IPS-20b (cell line): ENCODE results near the gene SHROOM4.

Experiments
- H3K27ac ChIP-seq: one replicate; pipeline ENCODE4 v1.5.1; 2013; ENCODE audit warnings: low read length
- H3K27me3 ChIP-seq: 2 replicates; pipeline ENCODE4 v1.6.1; 2013; ENCODE audit warnings: mild to moderate bottlenecking, low read length, inconsistent platforms; ENCODE audit not compliant: insufficient read depth
- H3K36me3 ChIP-seq: 2 replicates; pipeline ENCODE4 v1.6.1; 2013; ENCODE audit warnings: low read depth, mild to moderate bottlenecking, inconsistent platforms, low read length, moderate library complexity; ENCODE audit not compliant: insufficient read depth
- H3K4me1 ChIP-seq: 2 replicates; pipeline ENCODE4 v1.6.1; 2013; ENCODE audit warnings: mild to moderate bottlenecking, control low read depth, inconsistent platforms, low read length, moderate library complexity; ENCODE audit not compliant: insufficient read depth
- H3K4me3 ChIP-seq: 2 replicates; pipeline ENCODE4 v1.5.1; 2013; ENCODE audit warnings: mild to moderate bottlenecking, low read length, inconsistent platforms
- H3K9ac ChIP-seq: 2 replicates; pipeline ENCODE4 v1.6.1; 2013; ENCODE audit warnings: low read depth, mild to moderate bottlenecking, inconsistent platforms, low read length, moderate library complexity
- H3K9me3 ChIP-seq: 2 replicates; pipeline ENCODE4 v1.6.1; 2013; ENCODE audit warnings: mild to moderate bottlenecking, low read depth, low read length, inconsistent platforms; ENCODE audit not compliant: insufficient read depth

Gene SHROOM4

DNA sequence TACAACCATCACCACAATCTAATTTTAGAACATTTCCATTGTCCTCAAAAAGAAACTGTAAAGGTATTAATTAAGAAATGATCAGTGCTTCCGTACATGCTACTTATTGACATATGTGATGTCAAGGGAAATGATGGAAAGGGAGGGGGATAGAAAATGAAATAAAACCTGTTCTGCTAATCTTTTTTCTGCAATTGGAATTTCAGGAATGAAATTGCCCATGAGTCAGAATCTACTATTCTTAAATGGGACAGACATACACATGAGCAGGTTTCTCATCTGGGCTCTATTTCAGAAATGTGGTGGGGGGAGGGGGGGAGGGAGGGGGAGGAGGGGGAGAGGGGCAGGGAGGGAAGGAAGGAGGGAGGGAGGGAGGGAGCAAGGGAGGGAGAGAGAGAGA, 91.0 kb downstream of the SHROOM4 start:
- Histone ChIP-seq H3K9me3 (no peaks in the 10 kb centered on the region), H3K9ac (no peak overlapping the region), H3K36me3 (no peaks in the 10 kb centered on the region), H3K27ac (no peak overlapping the region), H3K4me3 (no peak overlapping the region), H3K4me1 (peaks cover 4% of the 10 kb centered on the region; the same call in 1 of the 2 replicates), H3K27me3 (no peaks in the 10 kb centered on the region)

- H3K27me3 ChIP-seq = no peaks in the 10 kb centered on the region
- H3K27ac ChIP-seq = no peak overlapping the region
- H3K4me3 ChIP-seq = no peak overlapping the region
- H3K9ac ChIP-seq = peak overlapping the region; percentile 52; the same call in 1 of the 2 replicates
- no peaks in the 10 kb centered on the region for H3K36me3 ChIP-seq
- H3K9me3 ChIP-seq = no peaks in the 10 kb centered on the region
- peaks cover 4% of the 10 kb centered on the region; the same call in 1 of the 2 replicates for H3K4me1 ChIP-seq
These were observed 92.1 kb downstream of the SHROOM4 start for GRCh38 chrX:50721764-50722521.

DNA sequence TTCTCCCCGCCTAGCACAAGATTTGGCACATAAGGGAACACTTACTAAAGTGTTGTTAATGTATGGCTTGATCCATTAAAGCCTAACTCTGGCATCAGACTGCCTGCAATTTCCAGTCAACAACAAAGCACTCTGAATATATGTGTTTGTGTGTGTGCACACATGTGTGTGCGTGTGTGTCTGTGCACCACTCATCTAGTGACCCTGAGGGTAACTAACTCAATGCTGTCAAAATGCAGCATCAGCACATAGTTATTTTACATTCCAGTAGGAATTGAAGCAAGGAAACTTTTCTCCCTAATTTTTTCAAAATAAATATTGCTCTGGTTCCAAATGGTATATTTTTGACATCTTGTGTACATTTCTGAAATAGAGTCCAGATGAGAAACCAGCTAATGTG, 94.4 kb downstream of the SHROOM4 start:
- Histone ChIP-seq H3K27me3 (no peaks in the 10 kb centered on the region), H3K9me3 (no peaks in the 10 kb centered on the region), H3K4me1 (peaks cover 4% of the 10 kb centered on the region; the same call in 1 of the 2 replicates)

DNA sequence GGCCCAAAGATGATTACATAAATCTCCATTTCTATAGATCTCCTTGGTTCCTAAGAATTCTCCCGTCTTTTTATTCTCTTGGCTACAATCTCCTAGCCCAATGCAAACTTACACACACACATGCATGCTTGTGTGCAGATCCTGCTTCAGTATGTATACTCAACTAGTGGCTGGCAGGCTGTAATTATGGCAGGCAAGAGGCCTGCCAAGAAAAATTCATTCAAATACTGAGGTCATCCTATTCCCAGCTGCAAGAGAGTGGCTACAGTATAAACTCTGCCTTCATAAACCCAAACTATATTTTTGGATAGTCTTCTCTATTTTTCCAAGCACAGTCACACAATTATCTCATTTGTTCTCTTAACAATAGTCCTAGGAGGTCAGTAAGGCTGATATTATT, 95.2 kb downstream of the SHROOM4 start:
- Histone ChIP-seq H3K9me3 (no peaks in the 10 kb centered on the region), H3K36me3 (no peaks in the 10 kb centered on the region), H3K27me3 (peaks cover 3% of the 10 kb centered on the region; the same call in 1 of the 2 replicates), H3K27ac (no peak overlapping the region), H3K9ac (no peak overlapping the region), H3K4me1 (peaks cover 7% of the 10 kb centered on the region; the same call in 1 of the 2 replicates), H3K4me3 (no peak overlapping the region)

More for the DNA sequence above, 94.4 kb downstream of the SHROOM4 start:
- Histone ChIP-seq H3K27ac (no peak overlapping the region), H3K4me3 (no peak overlapping the region), H3K9ac (no peak overlapping the region), H3K36me3 (no peaks in the 10 kb centered on the region)

GRCh38 chrX:50716706-50717105, 97.3 kb downstream of the SHROOM4 start:
- peaks cover 20% of the 10 kb centered on the region; the same call in 1 of the 2 replicates for H3K4me1 ChIP-seq
- H3K27me3 ChIP-seq = peaks cover 7% of the 10 kb centered on the region; the same call in 1 of the 2 replicates
- no peaks in the 10 kb centered on the region for H3K36me3 ChIP-seq
- H3K9me3 ChIP-seq = no peaks in the 10 kb centered on the region
- H3K27ac ChIP-seq = no peak overlapping the region
- H3K4me3 ChIP-seq = no peak overlapping the region
- no peak overlapping the region for H3K9ac ChIP-seq

- Histone ChIP-seq H3K27ac (no peak overlapping the region), H3K4me3 (no peak overlapping the region), H3K27me3 (peaks cover 7% of the 10 kb centered on the region; the same call in 1 of the 2 replicates), H3K9ac (no peak overlapping the region), H3K36me3 (no peaks in the 10 kb centered on the region), H3K4me1 (peaks cover 24% of the 10 kb centered on the region; the same call in 1 of the 2 replicates), H3K9me3 (no peaks in the 10 kb centered on the region)
These were observed 101.2 kb downstream of the SHROOM4 start for GRCh38 chrX:50712777-50713176.

GRCh38 chrX:50711907-50712306, 102.1 kb downstream of the SHROOM4 start:
- H3K4me1 ChIP-seq = peaks cover 24% of the 10 kb centered on the region; the same call in 1 of the 2 replicates
- peaks cover 7% of the 10 kb centered on the region; the same call in 1 of the 2 replicates for H3K27me3 ChIP-seq
- H3K27ac ChIP-seq = no peak overlapping the region
- H3K4me3 ChIP-seq = no peak overlapping the region
- no peaks in the 10 kb centered on the region for H3K9me3 ChIP-seq
- no peak overlapping the region for H3K9ac ChIP-seq
- H3K36me3 ChIP-seq = no peaks in the 10 kb centered on the region

DNA sequence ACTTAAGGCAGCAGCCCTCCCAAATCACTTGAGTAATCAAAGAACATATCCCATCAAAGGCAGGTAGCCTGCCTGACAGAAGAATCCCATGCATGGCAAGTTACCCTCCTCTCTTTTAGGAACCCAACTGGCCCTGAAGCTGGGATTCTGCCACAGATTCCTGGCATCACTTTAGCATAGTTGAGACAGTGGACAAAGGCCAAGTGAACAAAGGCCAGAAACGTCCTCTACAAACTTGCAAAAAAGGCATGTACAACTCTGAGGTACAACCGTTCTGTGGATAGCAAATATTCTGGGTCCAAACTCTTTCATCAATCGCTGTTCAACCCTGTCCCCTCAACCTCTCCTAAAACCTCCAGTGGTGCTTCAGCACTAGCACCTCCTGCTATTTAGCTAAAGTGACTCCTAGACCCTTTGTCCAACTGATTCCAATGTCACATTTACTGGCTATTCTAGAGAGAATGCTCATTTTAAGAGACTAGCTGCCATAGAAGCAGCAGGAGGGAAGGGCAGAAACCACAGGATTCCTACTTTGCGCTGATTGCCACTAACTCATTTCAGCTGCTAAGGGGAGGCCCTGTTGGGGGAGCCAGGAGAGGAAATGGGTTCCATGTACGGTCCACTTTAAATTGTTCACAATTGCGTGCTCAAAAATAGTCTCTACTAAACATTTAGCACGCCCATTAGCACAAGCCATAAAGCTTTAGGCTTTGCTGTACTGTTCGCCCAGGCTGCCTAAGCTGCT, 105.9 kb downstream of the SHROOM4 start:
- H3K36me3 ChIP-seq = no peaks in the 10 kb centered on the region
- no peak overlapping the region for H3K4me3 ChIP-seq
- no peak overlapping the region for H3K27ac ChIP-seq
- no peak overlapping the region for H3K9ac ChIP-seq
- no peaks in the 10 kb centered on the region for H3K9me3 ChIP-seq
- H3K4me1 ChIP-seq = peaks cover 16% of the 10 kb centered on the region; the same call in 1 of the 2 replicates
- peaks cover 4% of the 10 kb centered on the region; the same call in 1 of the 2 replicates for H3K27me3 ChIP-seq

GRCh38 chrX:50707405-50707804, 106.6 kb downstream of the SHROOM4 start:
- H3K4me1 ChIP-seq = peaks cover 10% of the 10 kb centered on the region; the same call in 1 of the 2 replicates
- H3K9me3 ChIP-seq = no peaks in the 10 kb centered on the region
- H3K4me3 ChIP-seq = no peak overlapping the region
- no peak overlapping the region for H3K9ac ChIP-seq
- no peak overlapping the region for H3K27ac ChIP-seq
- H3K27me3 ChIP-seq = peaks cover under 1% of the 10 kb centered on the region; the same call in 1 of the 2 replicates
- H3K36me3 ChIP-seq = no peaks in the 10 kb centered on the region

- no peaks in the 10 kb centered on the region for H3K36me3 ChIP-seq
- H3K4me3 ChIP-seq = no peak overlapping the region
- H3K4me1 ChIP-seq = peaks cover 19% of the 10 kb centered on the region; the same call in 1 of the 2 replicates
- no peak overlapping the region for H3K27ac ChIP-seq
- no peaks in the 10 kb centered on the region for H3K27me3 ChIP-seq
- no peak overlapping the region for H3K9ac ChIP-seq
- H3K9me3 ChIP-seq = no peaks in the 10 kb centered on the region
These were observed 109.0 kb downstream of the SHROOM4 start for GRCh38 chrX:50705042-50705441.

GRCh38 chrX:50704360-50704759, 109.6 kb downstream of the SHROOM4 start:
- H3K4me3 ChIP-seq = no peak overlapping the region
- peaks cover 21% of the 10 kb centered on the region; the same call in 1 of the 2 replicates for H3K4me1 ChIP-seq
- no peak overlapping the region for H3K27ac ChIP-seq

More at GRCh38 chrX:50704360-50704759, 109.6 kb downstream of the SHROOM4 start:
- Histone ChIP-seq H3K36me3 (no peaks in the 10 kb centered on the region), H3K27me3 (no peaks in the 10 kb centered on the region), H3K9ac (no peak overlapping the region), H3K9me3 (no peaks in the 10 kb centered on the region)
